HG02642 (cell line): ENCODE data around the gene QKI.
"Not testable (repeated sequence)": the region's sequence is repeated elsewhere in the genome, so short reads cannot be mapped to it uniquely, and the experiment has no call there.

Experiments used
- ATAC-seq: cut with Tn5 transposase; IDR thresholded peaks from one replicate; pipeline ENCODE4 v1.9.1; 2021; ENCODE audit warnings: mild to moderate bottlenecking; ENCODE audit not compliant: unreplicated experiment, poor library complexity

Gene QKI

DNA sequence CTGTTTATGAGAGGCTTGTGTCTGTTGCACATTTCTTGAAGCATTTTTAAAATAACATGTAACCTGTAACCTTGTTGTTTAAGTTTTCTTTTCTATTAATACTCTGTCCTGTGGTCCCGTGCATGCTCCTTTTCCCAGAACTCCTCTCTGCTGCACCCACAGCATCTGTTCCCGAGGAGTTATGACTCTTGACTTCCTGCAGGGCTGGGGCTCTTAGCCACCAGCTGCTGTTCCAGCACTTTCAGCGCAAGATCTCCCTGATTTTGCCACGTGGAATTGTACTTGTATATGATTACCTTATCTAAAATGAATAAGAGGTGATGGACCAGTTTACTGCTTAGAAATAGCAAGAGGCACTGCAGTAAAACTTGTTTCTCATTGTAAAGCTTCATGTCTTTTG lies 150.6 kb downstream of the QKI start:
- ATAC-seq: no peak

DNA sequence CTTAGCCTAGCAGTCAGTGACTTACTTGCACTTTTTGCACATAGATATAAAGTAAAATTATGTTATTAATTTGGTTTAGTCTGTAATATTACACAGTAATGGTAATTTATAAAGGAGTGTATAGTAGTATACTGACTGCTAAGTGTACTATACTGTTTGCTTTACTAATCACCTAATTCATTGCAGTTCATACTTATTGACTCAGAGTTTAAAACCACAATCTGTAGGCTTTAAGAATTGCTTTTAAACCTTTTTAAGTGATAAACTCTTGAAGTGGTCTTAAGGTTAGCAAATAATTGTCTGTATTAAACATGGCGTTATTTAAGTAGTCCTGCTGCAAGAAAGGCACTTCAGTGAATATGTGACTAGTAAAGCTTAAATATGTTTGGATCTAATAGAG lies 151.5 kb downstream of the QKI start:
- ATAC-seq: no peak

DNA sequence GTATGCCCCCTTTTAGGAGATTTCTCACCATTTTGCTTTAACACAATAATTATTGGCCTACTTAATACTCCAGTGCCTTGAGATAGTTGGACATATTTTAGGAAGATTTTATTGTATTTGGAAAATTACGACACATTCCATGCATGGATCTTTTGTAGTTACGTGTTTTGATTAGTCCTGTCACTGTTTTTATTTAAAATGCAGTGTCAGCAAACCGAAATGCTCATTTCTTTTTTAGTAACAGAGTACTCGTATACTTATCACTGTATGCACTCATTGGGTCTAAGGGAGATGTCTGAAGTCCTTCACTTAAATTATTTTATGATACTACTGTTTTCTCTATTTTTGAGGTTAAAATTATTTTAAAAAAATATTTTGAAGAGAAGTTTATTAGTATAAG lies 153.8 kb downstream of the QKI start:
- ATAC-seq: no peak

DNA sequence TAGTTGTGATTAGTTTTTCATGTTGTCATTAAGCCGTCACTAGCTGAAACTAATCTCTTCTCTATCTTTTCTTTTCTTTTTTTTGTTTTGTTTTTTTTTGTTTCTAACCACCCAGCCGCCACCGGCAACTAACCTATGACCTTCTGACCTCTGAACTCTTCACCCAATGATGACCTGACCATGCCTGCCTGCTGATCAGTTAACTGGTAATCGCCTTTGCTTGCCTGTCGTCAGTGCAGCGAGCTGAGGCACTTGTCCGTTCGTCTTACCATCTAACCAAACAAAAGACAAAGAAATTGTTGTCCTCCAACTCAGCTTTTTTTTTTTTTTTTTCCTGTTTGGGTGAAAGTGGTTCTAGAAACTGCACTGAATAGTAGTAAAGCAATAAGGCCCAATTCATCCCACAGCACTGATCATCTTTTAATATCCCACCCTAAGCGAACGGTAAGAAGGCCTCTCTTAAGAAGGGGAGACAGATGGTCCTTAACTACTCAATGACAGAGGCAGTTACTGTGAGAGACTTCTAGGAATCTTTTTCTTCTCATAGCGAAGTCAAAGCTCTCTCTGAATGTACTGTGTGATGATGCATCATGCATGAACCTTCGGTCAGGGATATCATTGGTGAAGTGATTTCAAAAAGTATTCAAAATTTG lies 156.2 kb downstream of the QKI start:
- no peak for ATAC-seq

DNA sequence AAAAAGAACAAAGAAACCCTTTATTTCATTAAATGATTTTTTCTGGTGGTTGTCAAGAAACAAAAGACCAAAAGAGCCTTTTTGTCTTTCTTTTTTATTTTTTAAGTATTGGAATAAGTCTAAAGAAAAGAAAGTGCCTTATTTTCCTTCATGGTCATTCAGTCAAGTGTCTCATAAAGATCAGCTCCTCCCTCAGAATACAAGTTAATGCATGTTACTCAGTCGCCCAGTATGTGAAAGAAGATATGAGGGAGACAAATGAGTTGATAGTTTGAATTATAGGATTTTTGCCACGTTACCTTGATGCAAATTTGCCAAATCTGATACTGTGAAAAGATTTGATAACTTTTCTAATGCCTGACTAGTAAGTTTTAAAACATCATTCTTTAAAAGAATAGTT lies 157.2 kb downstream of the QKI start:
- no peak for ATAC-seq

DNA sequence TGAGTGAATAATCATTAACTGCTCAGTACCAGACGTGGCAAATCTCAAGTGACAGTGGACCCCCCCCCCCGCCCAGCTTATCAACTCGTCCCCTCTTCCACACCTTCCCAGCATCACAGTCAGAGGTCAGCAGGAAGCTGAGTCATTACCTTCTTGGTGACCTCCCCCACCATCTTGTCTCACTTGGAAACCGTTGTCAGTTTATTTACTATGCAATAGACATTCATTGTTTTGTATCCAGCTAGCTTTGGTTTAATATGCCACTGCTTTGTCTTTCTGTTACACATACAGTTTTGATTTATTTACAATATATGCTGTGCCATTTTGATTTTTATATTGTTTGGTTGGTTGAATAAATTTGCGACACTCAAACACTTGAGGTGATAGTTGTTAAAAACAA lies 158.1 kb downstream of the QKI start:
- no peak for ATAC-seq

DNA sequence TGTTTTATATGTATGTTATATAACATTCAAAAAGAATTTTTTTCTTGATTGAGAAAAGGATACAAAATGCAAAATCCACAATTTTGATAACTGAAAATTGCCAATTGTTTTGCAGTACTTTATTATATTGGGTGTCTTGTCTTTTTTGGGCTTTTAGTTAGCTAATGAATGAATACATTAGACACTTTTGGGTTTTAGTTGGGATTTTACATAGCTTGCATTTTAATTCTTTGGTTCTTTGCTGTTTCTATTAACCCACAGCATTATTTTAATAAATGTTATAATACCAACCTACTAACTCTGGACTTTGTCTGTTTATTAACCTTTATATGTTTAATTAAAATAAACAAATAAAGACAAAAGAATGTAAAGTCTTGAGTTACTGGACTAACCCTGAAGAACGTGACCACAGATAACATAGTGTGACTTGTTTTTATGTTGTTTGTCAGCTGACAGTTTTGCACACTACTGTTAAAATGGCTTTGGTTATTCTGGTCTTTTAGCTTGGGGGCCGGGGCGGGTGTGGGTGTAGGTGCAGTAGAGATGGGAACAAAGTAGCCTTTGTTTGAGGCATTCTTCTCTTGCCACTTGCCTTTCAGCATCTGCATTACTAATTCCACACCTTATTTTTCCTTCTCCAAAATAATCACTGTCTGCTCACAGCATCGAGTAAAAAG lies 159.1 kb downstream of the QKI start:
- ATAC-seq: no peak

DNA sequence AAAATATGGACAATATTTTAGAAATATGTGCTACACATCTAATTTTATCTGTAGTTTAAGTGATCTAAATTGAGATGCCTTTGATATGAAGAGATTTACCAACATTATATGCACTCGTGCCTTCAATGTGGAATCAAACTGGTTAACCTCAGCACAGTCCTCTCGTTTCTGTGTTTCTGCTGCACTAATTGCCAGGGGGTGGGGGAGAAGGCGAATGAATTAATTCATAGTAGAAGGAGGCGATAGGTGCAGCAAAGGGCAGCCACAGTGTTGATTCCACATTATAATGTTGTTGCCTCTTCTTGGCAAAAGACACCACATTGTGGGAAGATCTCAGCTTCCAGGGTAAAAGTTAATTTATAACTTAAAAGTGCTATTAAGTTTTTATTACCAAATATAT lies 161.6 kb downstream of the QKI start:
- no peak for ATAC-seq

DNA sequence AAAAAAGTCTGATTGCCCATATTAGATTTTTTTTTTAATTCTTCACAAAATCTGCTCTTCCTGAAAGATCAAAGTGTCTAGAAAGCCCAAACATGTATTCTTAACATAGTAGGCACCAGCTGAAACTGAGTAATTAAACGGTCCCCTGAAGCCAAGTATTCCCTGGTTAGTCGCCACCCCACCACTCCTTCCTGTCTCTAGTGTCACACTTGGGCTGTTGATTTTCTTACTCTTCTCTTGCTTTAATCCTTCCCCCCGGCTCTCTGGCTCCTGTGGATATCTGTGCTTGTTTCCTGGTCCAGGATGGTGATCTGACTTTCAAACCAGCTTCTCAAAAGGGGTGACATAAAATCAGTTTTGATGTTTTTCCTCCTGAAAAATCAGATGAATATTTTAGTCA lies 162.9 kb downstream of the QKI start:
- ATAC-seq: no peak

DNA sequence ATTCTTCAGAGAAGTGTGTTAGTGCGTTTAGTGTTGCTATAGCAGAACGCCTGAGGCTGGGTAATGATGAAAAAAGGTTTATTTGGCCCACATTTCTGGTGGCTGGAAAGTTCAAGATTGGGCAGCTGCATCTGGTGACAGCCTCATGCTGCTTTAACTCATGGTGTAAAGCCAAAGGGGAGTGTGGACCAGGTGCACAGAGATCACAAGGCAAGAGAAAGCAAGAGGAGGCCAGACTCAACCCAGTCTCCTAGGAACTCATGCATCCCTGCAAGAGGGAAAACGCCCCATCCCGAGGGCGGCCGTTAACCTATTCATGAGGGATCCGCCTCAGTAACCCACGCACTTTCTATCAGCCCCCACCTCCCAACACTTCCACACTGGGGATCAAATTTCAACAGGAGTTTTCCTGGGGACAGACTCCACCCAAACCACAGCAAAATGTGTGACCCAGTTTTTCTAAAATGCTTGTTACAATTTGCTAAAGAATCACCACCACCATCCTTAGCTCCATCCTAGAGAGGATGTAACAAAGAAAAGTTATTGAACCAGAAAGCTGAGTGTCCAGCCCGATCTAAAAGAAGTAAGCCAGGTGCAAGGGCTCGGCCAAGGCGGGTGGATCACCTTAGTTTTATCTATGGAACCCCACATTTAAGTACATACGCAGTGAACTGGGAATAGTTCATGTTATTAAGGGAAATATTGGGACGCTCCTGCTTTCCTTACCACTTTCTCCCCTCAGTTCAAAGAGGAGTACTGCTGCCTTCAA lies 164.8 kb downstream of the QKI start:
- ATAC-seq: no peak

DNA sequence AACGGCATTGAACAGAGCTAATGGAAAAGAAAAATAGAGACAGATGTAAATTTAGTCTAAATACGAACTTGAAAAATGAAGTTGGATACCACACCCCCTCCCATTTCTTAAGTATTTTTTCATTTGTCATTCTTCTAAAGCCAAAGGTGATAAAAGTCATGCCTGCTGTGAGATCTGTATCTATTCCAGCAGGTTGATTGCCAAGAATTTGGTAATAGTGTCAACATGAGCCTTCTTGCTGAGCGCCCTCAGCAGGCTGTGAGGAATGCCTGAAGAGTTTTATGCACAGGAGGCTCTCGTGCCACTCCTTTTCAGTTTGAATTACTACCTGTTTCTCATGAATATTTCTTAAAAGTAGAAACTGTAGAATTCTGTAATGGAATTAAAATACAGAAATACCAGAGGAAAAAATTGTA lies 165.4 kb downstream of the QKI start:
- ATAC-seq: no peak

DNA sequence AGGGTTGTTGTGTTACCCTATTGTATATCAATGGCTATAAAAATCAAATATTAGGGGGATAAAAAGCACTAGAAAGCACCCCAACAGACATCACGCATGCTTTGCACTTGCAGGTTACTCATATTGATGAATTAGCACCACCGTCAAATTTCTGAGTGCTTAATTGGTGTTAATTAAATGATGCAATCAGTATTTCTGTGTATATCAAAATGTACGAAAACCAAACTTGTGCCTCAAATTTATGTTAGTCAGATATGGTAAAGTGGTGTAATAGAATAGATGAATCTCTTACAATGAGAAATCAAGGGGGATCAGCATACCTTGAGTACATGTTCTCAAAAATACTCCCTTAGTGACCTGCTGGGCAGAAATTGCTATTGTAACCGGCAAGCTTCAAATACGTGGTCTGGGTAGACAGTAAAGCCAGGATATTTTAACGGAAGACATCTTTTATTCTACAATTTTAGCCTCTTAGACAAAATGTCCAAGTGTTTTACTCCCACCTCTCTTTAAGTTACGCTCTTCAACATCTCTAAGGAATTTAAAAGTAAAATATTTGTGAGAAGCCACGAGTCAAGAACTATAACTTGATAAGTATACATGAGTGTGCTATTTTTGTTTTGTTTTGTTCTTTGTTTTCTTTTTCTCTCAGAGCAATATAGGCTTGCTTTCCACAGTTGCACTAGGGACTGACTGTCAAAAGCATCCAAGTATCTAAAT lies 166.0 kb downstream of the QKI start:
- ATAC-seq: no peak

DNA sequence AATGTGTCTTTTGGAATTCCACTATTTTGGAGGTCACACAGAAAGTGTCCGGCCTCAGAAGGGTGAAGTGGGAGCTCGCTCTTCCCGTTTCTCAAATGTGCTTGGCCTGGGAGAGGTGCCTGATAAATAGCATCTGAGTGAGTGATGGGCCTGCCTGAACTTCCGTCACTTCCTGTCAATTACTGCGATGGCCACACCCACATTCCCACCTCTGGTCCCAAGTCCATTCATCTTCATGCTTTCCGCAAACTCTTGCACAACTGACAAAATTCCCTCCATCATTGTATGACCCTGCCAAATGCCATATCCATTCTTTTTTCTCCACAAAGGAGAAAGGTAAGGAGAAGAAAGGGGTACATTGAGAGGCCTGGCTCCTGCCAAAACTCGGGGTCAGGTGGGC lies 169.0 kb downstream of the QKI start:
- no peak for ATAC-seq

DNA sequence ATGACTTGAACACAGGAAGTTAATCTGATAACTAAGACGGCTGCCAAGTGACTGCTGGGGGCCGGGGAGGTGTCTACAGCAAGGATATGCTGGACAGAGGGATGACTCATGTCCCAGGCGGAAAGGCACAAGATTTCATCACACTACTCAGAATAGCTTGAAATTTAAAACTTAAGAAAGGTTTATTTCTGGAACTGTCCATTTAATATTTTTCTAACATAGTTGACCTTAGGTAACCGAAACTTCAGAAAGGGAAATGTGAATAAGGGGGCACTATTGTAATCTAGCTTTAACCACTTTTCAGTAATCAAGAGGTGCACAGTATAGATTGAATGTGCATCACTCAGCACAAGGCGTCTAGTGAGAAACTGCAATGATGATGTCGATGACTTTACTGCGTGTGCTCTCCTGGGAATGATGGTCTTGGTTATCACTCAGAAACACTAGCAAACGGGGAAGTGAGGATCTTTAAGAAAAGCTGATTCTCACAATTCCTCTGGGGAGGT lies 171.5 kb downstream of the QKI start:
- ATAC-seq: no peak

DNA sequence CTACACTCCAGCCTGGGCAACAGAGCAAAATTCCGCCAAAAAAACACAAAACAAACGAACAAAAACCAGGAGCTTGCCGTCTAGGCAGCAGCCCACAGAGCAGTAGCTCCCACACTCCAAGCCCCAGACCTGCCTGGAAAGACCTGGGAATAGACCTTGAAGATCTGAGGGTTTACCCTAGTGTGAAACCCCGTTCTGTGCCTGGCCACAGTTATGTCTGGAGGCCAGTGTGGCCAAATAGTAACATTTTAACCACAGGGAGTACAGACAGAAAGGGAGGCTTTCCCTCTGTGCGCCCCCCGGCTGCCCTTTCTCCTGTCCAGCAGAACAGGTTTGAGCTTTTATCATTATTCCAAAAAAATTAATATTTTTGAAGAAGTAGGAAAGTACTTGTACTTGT lies 172.4 kb downstream of the QKI start:
- ATAC-seq: no peak

DNA sequence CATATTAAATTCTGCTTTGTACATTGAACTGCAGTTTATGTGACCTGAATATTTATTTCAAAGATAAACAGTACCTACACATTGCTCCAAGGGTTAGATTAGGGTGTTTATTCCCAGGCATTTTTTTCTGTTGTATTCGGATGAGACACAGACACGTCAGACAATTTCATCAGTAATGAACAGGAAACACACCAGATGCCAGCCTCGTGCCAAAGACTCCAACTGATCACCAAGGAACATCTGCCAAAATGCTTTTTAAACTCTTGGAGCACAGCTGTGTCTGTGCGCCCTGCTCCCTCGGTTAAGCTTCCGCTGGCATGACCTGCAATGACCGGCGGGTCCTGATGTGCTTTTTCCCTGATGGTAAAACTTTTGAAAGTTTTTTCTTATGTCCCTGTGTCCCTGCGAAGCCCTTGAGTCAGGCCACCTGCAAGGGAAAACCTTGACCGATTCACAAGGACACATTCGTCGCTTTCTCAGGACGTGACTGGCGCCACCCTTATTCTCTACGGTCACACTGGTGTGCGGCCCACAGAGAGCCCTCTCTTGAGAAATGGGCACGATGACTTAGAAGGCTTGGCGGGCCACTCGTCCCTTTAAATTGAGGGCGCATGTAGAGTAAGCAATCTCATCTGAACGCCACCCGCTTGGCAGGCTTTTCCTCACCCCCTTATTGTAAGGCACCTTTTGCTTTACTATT lies 173.9 kb downstream of the QKI start:
- ATAC-seq: no peak

DNA sequence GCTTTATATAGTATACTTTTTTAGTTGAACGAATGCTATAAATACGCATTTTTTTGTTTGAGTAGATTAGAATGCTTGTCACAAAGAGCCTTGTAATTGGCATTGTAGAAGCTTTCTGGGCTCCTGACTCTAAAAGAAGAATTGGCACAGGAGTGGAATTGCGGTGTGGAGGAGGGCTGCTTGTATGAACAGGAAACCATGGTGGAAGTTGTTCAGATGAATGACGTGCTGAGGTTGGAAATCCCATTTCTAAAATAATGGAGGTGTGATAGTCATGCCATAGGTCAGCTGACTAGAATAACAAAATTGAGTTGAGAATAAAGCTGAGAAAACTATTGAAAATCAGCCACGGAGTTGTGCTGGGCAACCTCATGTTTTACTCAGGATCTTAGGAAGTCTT lies 174.9 kb downstream of the QKI start:
- no peak for ATAC-seq

DNA sequence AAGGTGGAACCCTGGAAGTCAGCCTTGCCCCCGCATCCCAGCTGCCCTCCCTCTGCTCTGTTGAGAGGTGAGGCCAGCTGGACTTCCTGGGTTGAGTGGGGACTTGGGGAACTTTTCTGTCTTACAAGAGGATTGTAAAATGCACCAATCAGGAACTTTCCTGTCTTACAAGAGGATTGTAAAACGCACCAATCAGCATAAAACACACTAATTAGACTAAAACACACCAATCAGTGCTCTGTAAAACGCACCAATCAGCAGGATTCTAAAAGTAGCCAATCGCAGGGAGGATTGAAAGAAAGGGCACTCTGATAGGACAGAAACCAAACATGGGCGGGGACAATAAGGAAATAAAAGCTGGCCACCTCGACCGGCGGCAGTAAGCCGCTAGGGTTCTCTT lies 175.6 kb downstream of the QKI start:
- not testable (repeated sequence) for ATAC-seq

DNA sequence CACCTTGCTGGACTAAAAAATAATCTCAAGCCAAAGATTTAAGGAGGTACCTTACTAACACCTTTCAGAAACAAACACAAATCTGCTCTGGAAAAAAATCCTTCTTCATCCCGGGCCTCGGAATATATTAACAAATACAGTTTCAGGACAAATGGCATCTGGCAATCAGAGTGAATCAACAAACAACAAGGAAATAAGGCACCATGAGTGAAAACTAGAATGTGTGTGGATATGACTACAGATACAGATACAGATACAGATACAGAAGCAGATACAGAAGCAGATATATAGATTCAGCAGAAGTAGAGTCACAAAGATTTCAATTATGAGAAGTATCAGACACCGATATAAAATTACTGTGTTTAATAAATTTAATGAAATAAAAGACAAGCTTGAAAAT lies 178.4 kb downstream of the QKI start:
- no peak for ATAC-seq

DNA sequence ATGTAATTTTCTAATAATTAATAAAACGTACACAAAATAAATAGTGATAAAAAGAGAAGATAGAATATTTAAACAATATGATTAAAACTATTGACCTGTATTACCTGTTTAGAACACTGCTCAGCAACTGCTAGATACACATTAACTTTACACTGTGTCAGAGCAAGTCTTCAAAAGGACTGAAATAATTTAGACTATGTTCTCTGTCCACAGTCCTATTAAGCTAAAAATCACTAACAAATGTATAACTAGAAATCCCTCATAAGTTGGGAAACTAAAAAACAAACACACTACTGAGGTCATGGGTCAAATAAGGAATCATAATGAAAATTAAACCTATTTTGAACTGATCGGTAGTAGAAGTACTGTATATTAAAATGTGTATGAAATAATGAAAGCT lies 181.7 kb downstream of the QKI start:
- no peak for ATAC-seq
